Lower leg skin (tissue), 3 donors: ENCODE measurements around the gene ING5.

Source experiments
- POLR2A ChIP-seq, 2 donors: fragments of 450-650 bp; IDR thresholded peaks; one replicate each; pipeline ENCODE4 v1.6.1; 2016 to 2017; ENCODE audit warnings: antibody characterized with exemption in 2 of 2, mild to moderate bottlenecking in 1 of 2, moderate library complexity in 1 of 2
- TF ChIP-seq, protein P1 (sequence below), 3 donors: fragments of 450-650 bp; IDR thresholded peaks; one replicate each; pipeline ENCODE4 v1.5.1; 2016; ENCODE audit warnings: antibody characterized with exemption in 3 of 3, mild to moderate bottlenecking in 3 of 3, moderate library complexity in 2 of 3

- TF ChIP-seq, protein P1, sequence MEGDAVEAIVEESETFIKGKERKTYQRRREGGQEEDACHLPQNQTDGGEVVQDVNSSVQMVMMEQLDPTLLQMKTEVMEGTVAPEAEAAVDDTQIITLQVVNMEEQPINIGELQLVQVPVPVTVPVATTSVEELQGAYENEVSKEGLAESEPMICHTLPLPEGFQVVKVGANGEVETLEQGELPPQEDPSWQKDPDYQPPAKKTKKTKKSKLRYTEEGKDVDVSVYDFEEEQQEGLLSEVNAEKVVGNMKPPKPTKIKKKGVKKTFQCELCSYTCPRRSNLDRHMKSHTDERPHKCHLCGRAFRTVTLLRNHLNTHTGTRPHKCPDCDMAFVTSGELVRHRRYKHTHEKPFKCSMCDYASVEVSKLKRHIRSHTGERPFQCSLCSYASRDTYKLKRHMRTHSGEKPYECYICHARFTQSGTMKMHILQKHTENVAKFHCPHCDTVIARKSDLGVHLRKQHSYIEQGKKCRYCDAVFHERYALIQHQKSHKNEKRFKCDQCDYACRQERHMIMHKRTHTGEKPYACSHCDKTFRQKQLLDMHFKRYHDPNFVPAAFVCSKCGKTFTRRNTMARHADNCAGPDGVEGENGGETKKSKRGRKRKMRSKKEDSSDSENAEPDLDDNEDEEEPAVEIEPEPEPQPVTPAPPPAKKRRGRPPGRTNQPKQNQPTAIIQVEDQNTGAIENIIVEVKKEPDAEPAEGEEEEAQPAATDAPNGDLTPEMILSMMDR (IDR thresholded peaks at IDR 0.05): no peak
- TF ChIP-seq POLR2A (IDR thresholded peaks at IDR 0.05): no peak
These were observed 33.0 kb upstream of the ING5 start for GRCh38 chr2:241668839-241669238.
